ENCODE measurements around the gene OTOS. TPM values are rescaled to one million over a fixed set of nuclear protein-coding genes. Genes with fewer than 3 reads are reported as not detected.

Gene OTOS
- total and polyA plus RNA-seq, 2 of the 13 experiments (the other 11 are each of a cell fraction or from before 2014, with no cell fraction given), result not detected

GRCh38 chr2:240136013-240136670 is 4.3 kb downstream of the OTOS start, which contains the start of gene COPS9 (continued):
- TF ChIP-seq, protein P1, sequence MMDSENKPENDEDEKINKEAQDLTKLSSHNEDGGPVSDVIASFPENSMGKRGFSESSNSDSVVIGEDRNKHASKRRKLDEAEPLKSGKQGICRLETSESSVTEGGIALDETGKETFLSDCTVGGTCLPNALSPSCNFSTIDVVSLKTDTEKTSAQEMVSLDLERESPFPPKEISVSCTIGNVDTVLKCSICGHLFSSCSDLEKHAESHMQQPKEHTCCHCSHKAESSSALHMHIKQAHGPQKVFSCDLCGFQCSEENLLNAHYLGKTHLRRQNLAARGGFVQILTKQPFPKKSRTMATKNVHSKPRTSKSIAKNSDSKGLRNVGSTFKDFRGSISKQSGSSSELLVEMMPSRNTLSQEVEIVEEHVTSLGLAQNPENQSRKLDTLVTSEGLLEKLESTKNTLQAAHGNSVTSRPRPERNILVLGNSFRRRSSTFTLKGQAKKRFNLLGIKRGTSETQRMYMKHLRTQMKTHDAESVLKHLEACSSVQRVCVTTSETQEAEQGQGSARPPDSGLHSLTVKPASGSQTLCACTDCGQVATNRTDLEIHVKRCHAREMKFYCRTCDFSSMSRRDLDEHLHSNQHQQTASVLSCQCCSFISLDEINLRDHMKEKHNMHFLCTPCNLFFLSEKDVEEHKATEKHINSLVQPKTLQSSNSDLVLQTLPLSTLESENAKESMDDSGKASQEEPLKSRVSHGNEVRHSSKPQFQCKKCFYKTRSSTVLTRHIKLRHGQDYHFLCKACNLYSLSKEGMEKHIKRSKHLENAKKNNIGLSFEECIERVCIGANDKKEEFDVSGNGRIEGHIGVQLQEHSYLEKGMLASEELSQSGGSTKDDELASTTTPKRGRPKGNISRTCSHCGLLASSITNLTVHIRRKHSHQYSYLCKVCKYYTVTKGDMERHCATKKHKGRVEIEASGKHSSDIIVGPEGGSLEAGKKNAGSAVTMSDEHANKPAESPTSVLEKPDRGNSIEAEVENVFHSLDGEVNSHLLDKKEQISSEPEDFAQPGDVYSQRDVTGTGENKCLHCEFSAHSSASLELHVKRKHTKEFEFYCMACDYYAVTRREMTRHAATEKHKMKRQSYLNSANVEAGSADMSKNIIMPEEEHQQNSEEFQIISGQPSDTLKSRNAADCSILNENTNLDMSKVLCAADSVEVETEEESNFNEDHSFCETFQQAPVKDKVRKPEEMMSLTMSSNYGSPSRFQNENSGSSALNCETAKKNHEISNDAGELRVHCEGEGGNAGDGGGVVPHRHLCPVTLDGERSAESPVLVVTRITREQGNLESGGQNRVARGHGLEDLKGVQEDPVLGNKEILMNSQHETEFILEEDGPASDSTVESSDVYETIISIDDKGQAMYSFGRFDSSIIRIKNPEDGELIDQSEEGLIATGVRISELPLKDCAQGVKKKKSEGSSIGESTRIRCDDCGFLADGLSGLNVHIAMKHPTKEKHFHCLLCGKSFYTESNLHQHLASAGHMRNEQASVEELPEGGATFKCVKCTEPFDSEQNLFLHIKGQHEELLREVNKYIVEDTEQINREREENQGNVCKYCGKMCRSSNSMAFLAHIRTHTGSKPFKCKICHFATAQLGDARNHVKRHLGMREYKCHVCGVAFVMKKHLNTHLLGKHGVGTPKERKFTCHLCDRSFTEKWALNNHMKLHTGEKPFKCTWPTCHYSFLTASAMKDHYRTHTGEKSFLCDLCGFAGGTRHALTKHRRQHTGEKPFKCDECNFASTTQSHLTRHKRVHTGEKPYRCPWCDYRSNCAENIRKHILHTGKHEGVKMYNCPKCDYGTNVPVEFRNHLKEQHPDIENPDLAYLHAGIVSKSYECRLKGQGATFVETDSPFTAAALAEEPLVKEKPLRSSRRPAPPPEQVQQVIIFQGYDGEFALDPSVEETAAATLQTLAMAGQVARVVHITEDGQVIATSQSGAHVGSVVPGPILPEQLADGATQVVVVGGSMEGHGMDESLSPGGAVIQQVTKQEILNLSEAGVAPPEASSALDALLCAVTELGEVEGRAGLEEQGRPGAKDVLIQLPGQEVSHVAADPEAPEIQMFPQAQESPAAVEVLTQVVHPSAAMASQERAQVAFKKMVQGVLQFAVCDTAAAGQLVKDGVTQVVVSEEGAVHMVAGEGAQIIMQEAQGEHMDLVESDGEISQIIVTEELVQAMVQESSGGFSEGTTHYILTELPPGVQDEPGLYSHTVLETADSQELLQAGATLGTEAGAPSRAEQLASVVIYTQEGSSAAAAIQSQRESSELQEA (CRISPR knock-in tag; IDR thresholded peaks at IDR 0.05; ENCODE audit: not compliant biosample characterization), result no peak
- 0 out of 2 replicates have a peak, but pooled peaks have one; percentile 36 for TF ChIP-seq ZBTB42 (CRISPR knock-in tag; IDR thresholded peaks at IDR 0.05)
- no peak; the same call in 1 of the 2 replicates for TF ChIP-seq ZNF280B (CRISPR knock-in tag; IDR thresholded peaks at IDR 0.05; ENCODE audit: borderline replicate concordance)
- no peak for TF ChIP-seq PRMT3 (CRISPR knock-in tag; IDR thresholded peaks at IDR 0.05; ENCODE audit: borderline replicate concordance, low read depth)
- TF ChIP-seq ZNF124 (CRISPR knock-in tag; IDR thresholded peaks at IDR 0.05), result no peak
- TF ChIP-seq RBFOX2 (IDR thresholded peaks at IDR 0.05; ENCODE audit: low read depth, low read length), result peak; percentile 98
- peak; percentile 32; the same call in 1 of the 2 replicates for TF ChIP-seq ZC3H13 (CRISPR knock-in tag; IDR thresholded peaks at IDR 0.05)
- TF ChIP-seq NFE2L1 (CRISPR knock-in tag; IDR thresholded peaks at IDR 0.05; ENCODE audit: borderline replicate concordance), result no peak
- TF ChIP-seq, protein P2, sequence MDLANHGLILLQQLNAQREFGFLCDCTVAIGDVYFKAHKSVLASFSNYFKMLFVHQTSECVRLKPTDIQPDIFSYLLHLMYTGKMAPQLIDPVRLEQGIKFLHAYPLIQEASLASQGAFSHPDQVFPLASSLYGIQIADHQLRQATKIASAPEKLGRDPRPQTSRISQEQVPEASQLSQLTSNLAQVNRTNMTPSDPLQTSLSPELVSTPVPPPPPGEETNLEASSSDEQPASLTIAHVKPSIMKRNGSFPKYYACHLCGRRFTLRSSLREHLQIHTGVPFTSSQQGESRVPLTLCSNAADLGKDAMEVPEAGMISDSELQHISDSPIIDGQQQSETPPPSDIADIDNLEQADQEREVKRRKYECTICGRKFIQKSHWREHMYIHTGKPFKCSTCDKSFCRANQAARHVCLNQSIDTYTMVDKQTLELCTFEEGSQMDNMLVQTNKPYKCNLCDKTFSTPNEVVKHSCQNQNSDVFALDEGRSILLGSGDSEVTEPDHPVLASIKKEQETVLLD (CRISPR knock-in tag; IDR thresholded peaks at IDR 0.05; ENCODE audit: low read depth), result peak; percentile 75
- TF ChIP-seq, protein P3, sequence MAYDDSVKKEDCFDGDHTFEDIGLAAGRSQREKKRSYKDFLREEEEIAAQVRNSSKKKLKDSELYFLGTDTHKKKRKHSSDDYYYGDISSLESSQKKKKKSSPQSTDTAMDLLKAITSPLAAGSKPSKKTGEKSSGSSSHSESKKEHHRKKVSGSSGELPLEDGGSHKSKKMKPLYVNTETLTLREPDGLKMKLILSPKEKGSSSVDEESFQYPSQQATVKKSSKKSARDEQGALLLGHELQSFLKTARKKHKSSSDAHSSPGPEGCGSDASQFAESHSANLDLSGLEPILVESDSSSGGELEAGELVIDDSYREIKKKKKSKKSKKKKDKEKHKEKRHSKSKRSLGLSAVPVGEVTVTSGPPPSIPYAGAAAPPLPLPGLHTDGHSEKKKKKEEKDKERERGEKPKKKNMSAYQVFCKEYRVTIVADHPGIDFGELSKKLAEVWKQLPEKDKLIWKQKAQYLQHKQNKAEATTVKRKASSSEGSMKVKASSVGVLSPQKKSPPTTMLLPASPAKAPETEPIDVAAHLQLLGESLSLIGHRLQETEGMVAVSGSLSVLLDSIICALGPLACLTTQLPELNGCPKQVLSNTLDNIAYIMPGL (CRISPR knock-in tag; IDR thresholded peaks at IDR 0.05; ENCODE audit: borderline replicate concordance in 1 of 2, low read depth in 1 of 2), result peak in 1 of 2 experiments; percentile 92; a peak in 3 of 4 replicates
- TF ChIP-seq ZNF510 (CRISPR knock-in tag; IDR thresholded peaks at IDR 0.05; ENCODE audit: low read depth), result peak; percentile 49; the same call in 1 of the 2 replicates
- TF ChIP-seq ZNF629 (CRISPR knock-in tag; conservative IDR thresholded peaks at IDR 0.05), result peak; percentile 4; the same call in 1 of the 2 replicates
- TF ChIP-seq ZFP41 (CRISPR knock-in tag; IDR thresholded peaks at IDR 0.05; ENCODE audit: borderline replicate concordance), result peak; percentile 67; the same call in 1 of the 2 replicates
